GM12874 (cell line): Measurements from ENCODE around the gene PDCD11.

ENCODE experiments used
- TF ChIP-seq, protein P1 (sequence below): IDR thresholded peaks from 2 replicates; pipeline ENCODE4 v1.5.1; 2011; ENCODE audit warnings: low read depth, mild to moderate bottlenecking, control low read depth, low read length, moderate library complexity; ENCODE audit not compliant: insufficient read depth

The PDCD11 gene

DNA sequence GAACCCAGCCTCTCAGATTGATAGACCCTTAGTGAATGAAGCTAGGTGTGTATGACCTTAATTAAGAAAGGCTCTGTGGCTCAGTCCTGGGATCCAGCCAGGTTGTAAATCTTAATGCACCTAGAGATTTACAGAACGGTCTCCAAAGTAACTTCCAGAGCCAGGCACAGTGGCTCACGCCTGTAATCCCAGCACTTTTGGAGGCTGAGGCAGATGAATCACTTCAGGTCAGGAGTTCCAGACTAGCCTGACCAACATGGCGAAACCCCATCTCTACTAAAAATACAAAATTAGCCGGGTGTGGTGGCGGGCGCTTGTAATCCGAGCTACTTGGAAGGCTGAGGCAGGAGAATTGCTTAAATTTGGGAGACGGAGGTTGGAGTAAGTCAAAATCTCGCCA is 31.4 kb downstream of the PDCD11 start:
- TF ChIP-seq, protein P1, sequence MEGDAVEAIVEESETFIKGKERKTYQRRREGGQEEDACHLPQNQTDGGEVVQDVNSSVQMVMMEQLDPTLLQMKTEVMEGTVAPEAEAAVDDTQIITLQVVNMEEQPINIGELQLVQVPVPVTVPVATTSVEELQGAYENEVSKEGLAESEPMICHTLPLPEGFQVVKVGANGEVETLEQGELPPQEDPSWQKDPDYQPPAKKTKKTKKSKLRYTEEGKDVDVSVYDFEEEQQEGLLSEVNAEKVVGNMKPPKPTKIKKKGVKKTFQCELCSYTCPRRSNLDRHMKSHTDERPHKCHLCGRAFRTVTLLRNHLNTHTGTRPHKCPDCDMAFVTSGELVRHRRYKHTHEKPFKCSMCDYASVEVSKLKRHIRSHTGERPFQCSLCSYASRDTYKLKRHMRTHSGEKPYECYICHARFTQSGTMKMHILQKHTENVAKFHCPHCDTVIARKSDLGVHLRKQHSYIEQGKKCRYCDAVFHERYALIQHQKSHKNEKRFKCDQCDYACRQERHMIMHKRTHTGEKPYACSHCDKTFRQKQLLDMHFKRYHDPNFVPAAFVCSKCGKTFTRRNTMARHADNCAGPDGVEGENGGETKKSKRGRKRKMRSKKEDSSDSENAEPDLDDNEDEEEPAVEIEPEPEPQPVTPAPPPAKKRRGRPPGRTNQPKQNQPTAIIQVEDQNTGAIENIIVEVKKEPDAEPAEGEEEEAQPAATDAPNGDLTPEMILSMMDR = no peak

DNA sequence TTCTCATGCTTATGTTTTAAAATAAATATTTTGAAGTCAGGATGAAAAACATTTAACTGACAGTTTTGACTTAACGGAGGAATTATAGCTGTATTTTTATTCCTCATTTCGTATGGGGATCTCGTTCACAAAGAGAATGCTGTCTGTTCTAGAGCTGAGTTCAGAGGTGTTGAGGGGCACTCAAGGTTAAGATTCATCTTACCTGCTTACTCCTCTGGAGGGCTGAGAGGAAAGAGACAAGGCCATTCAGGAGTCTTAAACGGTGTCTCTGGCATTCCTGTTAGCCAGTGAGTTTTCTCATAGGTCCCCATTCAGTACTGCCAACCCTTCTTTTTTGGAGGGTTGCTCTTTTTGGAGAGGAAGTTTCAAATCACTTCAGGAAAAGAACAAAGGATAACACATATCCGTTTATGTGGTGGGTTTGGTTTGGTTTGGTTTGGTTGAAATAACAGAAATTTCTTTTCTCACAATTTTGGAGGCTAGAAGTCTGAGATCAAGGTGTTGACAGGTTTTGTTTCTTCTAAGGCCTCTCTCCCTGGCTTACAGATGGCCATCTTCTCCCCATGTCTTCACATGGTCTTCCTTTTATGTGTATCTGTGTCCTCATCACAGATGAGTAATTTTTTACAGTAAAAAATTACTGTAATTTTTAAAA is 32.7 kb downstream of the PDCD11 start:
- TF ChIP-seq, protein P1 = no peak

DNA sequence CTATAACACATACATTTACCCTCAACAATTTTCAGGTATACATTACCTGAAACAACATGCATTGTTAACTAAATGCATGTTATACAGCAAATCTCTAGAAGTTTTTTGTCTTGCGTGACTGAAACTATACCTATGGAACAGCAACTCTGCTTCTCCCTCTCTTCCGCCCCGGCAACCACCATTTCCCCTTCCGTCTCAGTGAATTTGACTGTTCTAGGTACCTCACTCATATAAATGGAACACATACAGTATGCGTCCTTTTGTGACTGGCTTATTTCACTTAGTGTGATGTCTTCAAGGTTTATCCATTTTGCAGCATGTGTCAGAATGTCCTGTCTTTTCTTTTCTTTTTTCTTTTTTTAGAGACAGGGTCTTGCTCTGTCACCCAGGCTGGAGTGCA is 33.2 kb downstream of the PDCD11 start:
- TF ChIP-seq, protein P1 = no peak

DNA sequence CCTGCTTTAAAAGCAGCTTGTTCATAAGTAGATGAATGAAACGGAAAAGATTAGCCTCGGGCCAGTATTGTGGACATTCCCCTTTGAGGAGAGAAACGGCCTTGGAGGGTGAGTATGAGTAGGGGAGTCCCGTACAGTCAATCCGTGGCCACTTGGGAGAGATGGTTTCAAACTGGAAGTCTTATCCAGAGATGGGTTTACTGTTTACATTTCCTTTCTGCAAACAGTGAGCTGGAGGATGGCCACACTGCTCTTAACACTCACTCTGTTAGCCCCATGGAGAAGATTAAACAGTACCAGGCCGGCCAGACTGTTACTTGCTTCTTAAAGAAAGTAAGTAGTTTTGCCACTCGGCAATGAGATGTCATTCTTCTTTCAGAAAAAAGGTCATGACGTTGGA is 35.5 kb downstream of the PDCD11 start:
- TF ChIP-seq, protein P1 = no peak

DNA sequence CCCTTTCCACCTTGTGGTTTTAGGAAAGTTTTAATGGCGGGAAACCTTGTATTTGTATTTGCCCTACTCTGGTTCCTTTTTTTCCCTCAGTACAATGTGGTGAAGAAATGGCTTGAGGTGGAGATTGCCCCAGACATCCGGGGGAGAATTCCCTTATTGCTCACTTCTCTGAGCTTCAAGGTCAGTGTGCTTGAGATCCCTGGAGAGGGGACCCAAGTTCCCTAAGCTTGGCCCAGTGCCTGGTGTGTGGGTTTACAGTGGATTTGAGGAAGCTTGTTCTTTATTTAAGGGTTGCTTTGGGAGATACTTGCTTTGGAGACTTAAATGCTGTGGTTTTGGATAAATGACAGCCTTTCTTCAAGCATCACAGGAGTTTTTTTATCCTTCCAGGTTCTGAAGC is 37.4 kb downstream of the PDCD11 start:
- TF ChIP-seq, protein P1 = no peak

DNA sequence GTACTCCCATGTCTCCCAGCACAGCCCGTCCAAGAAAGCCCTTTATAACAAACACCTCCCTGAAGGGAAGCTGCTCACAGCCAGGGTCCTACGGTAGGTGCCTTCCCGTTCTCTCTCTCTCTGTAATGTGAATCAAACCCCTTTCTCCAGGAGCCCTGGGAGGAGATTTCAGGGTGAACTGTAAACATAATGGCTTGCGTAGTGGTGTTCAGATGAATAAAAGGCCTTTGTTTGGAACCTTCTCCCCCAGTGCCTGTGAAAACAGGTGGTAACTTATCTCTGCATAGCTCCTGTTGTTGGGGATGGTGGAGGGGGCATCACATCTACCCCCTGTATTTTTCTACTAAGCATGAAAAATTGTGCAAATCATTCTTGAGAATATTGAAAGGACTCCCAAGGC is 43.4 kb downstream of the PDCD11 start:
- TF ChIP-seq, protein P1 = no peak

DNA sequence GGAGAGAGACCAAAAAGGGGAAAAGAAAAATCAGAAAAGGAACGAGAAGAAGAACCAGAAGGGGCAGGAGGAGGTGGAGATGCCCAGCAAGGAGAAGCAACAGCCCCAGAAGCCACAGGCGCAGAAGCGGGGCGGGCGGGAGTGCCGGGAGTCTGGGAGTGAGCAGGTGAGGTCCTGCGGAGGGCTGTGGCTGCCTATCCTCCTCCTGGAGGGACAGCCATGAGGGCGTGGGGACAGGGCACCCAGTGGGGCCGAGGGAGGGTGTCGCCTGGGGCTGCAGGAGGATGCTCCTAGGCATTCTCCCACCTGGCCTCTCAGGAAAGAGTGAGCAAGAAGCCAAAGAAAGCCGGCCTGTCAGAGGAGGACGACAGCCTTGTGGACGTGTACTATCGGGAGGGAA is 44.0 kb downstream of the PDCD11 start:
- TF ChIP-seq, protein P1 = no peak
